HG03457 (cell line): Measurements from ENCODE around the gene UBE2D4.
"Not testable (repeated sequence)": the region's sequence is repeated elsewhere in the genome, so short reads cannot be mapped to it uniquely, and the experiment has no call there.

Experiments used
- ATAC-seq: cut with Tn5 transposase; IDR thresholded peaks from one replicate; pipeline ENCODE4 v1.9.1; 2021; ENCODE audit warnings: moderate number of reproducible peaks; ENCODE audit not compliant: unreplicated experiment

The UBE2D4 gene

DNA sequence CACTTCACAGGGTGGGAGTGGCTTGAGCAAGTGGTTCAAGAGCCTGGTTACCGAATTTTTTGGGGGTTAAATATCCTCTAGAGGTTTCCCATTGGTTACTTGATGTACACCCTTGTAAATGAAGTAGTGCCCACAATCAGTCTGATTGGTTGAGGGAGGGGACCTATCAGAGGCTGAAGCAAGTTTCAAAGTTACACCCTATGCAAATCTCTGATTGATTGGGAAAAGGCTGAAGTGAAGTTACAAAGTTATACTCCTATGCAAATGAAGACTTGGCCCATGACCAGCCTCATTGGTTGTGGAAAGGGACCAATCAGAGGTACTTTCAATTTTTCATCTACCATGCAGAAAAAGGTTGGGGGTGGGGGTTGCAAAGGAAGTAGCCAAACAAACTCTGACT, 34.7 kb downstream of the UBE2D4 start:
- no peak for ATAC-seq

DNA sequence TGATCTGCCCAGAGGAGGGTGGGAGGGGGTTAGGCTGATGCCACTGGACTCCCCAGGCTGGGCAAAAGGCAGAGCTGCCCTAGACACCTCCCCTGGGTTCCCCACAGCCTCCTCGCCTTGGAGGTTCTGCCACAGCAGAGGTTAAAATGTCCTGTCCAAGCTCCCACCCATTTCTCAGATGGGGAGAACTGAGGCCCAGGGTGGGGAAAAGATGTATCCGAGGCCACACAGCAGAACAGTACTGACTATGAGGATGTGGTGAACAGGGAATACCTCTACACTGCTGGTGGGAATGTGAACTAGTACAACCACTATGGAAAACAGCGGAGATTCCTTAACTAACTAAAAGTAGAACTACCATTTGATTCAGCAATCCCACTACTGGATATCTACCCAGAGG, 40.2 kb downstream of the UBE2D4 start:
- not testable (repeated sequence) for ATAC-seq

DNA sequence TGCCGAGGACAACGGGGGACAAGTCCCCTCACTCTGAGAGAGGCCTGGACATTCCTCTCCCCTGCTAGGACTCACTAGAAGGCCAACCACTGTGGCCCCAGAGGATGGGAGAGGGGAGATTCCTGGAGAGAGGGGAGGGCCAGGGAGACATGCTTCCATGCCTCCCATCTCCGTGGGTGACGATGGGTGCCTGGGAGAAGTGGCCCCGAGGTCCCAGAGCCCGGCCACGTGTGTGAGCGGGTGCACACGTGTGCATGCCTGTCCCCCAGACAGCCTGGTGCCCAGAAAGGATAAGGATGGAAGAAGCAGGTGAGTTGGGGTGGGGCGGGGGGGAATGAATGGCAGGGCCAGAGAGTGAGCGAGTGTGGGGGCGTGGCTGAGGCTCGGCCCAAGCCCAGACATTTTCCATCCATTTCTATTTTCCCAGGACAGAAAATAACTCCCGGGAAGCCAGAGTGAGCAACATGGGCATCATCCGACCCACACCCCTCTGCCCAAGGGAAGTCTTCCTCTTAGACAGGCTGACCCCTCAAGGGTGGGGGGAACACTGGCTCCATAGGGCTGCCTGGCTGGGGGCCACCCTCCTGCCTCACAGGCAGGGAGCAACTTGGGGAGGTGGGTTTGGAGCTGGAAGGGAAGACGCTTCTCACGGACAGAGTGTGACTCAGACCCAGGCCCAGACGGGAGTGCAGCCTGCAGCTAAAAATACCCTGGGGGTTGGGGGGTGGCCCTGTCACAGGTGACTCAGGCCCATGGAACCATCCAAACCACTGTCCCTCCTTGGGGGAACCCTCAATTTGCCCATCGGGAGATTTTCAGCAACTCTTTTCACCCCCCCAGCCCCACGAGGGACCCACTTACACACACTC, 42.2 kb downstream of the UBE2D4 start:
- ATAC-seq = not testable (repeated sequence)

DNA sequence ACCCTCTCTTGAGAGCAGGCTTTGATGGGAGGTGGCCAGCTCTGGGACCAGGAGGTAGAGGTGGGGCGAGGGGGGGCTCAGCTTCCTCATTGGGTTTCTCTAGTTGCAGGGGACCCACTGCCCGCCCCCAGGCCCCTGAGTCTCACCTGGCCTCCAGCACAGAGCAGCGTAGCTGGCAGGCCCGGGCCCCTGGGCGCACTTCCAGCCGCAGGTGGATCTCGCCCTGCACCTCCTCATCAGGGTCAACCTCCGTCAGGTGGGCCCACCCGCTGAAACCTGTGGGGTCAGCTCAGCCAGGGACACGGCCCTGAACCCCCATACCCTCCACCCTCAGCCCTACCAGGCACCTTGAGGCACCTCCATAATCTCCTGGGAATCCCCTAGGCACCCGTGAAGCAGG, 43.4 kb downstream of the UBE2D4 start:
- not testable (repeated sequence) for ATAC-seq

DNA sequence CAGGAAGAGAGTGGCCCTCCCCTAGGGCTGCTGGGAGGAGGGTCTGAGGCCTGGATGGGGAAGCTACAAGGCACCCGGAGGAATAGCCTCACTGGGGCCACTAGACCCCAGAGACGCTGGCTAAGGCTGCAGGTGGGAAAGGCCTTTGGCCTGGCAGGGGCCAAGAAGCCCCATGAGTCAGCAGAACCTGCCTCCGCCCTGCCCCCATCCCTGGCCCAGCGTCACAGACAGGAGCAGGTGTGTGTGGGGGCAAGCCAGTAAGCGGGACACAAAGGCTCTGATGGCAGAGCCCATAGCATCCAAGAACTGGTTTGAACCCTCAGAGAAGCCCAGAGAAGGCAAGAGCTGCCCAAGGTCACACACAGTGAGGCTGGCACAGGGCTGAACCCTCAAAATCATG, 44.5 kb downstream of the UBE2D4 start:
- ATAC-seq = not testable (repeated sequence)

DNA sequence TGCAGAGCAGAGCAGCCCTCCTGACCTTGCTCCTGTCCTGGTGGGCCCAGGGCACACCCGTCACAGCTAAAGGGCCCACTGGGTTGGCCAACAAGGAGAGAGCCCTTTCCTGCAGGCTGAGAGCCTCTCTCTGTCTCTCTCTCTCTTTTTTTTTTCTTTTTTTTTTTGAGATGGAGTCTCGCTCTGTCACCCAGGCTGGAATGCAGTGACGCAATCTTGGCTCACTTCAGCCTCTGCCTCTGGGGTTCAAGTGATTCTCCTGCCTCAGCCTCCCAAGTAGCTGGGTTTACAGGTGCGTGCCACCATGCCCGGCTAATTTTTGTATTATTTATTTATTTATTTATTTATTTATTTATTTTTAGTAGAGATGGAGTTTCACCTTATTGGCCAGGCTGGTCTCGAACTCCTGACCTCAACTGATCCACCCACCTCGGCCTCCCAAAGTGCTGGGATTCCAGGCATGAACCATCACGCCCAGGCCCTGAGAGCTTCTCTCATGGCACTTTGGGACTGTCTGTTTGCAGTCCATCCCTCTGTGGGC, 47.9 kb downstream of the UBE2D4 start:
- not testable (repeated sequence) for ATAC-seq

DNA sequence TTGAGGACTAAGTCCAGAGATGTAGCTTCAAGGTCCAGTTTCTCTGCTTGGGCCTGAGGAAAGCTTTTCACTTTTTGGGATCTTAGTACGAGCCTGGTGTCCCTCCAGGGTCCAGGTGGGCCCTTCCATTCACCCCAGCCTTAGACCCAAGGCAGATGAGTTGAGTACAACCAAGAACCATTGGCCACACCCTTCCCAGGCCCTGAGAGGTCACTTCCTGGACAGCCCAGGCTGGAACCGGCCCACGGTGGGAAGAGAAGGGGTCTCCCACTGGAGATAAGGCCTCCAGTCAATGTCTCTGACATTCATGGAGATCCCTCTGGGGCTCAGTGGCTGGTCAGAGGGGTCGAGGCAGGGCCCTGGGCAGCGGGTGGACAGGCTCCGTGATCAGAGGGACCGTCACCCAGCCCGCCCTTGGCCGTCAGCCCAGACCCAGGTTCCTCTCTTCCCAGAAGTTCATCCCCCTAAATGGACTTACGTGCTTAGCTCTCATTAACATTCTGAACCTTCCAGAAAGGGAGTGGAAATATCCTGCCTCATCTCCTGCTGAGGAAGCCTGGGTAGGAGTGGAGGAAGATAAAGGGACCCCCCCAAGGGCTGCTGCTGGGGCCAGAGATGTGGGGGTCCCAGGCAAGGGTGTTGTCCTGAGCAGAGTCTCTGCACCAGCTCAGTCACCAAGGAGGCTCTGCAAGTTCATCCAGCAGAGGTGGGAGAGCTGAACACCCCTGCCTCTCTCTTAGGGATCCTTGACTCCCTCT, 48.7 kb downstream of the UBE2D4 start:
- ATAC-seq = not testable (repeated sequence)

DNA sequence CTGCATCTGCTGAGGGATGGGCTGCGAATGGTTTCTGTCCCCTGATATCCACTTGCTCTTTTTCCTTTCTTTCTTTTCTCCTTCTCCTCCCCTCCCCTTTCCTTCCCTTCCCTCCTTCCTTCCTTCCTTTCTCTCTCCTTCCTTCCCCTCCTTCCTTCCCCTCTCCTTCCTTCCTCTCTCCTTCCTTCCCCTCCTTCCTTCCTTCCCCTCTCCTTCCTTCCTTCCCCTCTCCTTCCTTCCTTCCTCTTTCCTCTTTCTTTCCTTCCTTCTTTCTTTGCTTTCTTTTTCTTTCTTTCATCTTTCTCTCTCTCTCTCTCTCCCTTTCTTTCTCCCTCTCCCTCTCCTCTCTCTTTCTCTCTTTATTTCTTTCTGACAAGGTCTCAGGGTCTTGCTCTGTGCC, 51.3 kb downstream of the UBE2D4 start:
- no peak for ATAC-seq

DNA sequence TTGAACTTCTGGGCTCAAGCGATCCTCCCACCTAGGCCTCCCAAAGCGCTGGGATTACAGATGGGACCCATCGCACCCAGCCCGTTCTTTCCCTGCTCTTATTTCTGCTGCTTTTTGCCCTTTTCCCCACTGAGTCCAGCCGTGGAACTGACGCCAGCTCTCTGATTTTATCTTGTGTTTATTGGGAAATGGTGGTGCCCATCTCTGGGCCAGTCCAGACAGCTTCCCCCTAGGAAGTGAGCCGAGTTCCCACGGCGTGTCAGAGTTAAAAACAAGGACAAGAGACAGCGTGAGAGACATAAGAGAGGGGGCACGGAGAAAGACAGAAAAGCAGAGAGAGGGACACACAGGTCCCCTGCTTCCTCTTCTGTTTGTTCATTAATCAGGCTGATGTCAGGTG, 51.9 kb downstream of the UBE2D4 start:
- ATAC-seq = not testable (repeated sequence)

DNA sequence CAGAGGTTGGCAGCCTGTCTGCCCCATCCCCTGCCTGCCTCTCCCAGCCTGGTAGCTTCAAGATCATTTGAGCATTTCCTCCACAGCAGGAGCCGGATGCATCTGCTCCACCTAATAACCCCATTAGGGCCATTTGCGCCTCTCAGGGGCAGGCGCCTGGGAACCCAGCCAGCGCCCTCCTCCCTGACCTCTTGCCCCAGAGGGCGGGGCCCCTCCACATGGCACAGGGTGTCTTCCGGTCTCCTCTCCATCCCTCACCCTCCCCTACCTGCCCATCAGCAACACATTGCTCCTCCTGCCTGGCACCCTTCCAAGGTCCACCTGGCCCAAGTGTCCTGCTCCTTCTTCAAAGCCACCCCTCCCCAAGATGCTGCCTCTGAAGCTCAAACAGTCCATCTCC, 56.6 kb downstream of the UBE2D4 start:
- ATAC-seq = not testable (repeated sequence)

DNA sequence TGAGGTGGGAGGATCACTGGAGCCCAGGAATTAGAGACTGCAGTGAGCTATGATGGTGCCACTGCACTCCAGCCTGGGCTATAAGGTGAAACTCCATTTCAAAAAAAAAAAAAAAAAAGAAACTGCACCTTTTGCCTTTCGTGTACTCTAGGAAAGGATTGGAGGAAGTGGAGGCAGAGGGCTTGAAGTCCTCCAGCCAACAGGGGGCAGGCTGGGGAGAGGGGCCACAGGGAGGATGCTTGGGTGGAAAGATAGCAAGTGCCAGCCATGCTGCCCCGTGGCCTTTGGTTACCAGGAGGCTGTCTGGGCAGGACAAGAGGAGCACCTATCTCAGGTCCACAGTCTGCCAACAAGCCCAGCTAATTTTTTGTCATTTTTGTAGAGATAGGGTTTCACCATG, 57.5 kb downstream of the UBE2D4 start:
- not testable (repeated sequence) for ATAC-seq

DNA sequence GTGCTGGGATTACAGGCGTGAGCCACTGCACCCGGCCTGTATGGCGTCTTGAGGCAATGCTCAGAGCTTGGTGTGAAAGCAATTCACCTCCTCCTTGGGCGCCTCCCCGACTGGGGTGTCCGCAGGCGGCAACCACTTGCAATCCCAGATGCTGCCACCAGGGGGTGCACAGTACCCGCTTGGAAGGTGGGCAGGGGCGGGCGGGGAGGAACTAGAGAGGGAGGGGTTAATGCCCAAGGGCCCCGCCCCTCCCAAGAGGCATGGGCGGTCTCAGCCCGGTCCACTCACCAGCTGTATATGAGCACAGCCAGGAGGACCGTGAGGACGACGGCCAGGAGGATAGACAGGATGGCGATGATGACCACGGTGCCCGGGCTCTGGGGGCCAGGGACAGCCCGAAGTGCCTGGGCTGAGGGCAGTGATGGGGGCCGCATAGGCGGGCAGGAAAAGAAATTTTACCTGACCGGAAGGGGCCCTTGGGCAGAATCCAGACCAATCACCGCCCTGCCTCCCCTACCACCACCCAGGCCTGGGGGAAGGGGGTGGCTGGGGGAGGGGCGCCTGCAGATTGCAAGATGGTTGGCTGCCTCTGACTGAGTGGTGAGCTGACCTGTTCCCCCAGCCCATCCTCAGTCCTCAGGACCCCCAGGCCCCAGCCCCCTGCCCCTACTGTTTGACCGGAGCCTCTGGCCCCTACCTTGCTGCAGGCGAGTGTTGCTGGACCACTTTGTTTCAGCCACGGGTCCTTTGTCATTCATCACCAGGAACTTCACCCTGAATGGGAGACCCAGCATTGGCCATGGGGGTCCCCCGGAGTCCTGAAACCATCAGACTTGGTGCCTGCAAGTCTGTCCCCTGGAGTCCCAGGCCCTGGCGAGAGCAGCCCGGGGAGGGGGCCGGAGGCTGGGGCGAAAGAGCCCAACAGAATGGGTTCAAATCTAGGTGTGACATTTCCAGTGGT, 59.9 kb downstream of the UBE2D4 start:
- ATAC-seq = peak; percentile 73

DNA sequence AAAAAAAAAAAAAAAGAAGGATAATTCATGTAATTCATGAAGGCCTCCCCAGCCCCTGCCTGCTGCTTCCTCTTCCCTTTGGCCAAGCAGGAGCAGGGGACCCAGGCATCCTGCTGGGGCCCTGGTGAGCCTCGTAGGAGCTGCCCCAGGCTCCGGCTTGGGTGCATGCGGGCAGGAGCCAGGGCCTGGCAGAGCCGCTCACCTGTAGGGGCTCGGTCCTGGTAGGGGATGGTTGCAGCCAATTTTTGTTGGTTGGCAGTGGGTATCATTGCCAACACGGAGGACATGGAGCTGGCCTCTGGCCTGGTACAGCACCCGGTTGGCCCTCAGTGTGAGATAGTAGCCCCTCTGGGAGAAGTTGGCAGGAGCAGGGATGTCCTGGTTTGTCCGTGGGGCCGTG, 61.2 kb downstream of the UBE2D4 start:
- ATAC-seq = not testable (repeated sequence)

DNA sequence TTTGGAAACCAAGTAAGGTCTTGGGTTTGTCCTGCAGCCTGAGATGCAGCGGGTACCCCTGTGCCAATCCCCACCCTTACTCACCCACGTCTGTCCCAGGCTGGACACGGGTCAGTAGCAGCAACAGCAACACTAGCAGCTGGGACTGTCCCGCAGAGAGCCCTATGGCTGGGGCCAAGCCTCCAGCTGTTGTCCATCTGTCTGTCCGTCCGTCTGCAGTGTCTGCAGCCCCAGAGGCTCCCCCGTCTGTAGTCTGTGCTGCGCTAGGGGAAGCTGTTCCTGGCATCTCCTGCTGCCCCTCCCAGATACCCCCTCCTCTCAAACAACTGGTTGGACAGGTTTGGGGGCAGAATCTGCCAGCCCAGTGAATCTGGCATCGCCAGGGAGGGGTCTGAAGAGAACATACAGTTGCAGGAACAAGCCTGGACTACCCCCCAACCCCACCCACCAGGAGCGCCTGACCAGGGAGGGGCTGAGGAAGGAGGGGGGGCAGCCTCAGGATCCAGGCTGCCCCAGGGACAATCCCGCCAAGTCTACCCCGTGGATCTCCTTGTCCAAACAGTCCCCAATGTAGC, 63.9 kb downstream of the UBE2D4 start:
- not testable (repeated sequence) for ATAC-seq

DNA sequence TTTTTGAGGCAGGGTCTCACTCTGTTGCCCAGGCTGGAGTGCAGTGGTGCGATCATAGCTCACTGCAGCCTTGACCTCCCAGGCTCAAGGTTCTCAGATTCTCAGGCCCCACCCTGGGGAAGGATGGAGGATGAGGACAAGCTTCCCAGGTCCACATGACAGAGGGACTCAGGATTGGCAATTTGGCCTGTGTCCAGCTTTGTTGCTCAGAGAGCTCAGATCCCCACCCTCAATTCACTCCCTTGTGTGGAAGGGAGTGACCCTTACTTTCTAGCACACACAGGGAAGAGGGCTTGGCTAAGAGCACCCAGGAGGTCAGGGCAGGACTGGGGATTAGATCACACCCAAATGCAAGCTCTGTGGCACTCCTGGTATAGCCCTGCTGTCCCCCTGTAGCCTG, 64.6 kb downstream of the UBE2D4 start:
- ATAC-seq = not testable (repeated sequence)

DNA sequence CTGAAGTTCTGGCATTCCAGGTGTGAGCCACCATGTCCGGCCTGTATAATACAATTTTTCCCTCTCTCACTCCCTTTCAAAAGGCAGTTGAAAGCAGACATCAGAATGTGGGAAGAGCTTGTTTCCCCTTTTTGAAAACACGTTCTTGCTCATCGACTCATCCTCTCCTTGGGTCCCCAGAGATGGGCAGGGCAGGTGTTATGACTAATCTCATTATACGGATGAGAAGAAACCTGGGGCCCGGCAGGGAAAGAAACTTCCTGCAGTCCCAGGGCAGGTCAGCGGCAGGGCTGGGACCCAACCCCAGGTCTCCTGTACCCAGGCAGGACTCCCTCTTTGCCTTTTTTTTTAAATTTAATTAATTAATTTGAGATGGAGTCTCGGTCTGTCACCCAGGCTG, 66.7 kb downstream of the UBE2D4 start:
- ATAC-seq = not testable (repeated sequence)

DNA sequence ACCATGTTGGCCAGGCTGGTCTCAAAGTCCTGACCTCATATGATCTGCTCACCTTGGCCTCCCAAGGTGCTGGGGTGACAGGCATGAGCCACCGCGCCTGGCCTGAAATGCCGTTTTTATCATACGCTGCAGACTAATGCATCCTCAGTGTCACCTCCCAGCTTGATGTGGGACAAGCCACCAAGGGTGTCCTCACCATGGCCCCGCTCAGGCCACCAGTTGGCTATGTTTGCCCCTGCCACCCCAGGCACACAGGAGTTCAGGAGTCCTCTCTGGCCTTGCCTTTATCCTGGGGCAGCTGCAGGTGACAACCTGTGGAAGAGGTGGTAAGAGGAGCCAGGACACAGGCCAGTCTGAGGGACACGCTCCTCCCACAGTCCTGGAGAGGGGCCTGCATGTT, 68.4 kb downstream of the UBE2D4 start:
- ATAC-seq = not testable (repeated sequence)

DNA sequence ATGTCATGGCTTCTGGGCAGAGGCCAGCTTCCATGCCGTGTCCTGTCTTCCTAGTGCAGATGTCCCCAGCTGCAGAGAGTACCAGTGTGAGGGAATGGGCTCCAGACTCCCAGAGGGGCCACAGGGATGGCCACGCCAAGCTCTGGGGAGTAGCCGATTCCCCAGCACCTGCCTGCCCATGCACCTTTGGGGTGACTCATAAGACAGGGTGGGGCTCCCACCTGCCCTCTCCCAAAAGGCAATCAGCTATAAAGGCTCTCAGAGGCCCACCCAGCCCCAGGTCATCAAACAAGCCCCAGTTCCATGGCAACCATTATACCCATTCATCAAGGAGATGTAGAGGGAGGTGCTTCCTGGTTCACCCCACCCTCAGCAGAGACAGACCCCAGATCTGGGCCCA, 71.3 kb downstream of the UBE2D4 start, which contains the start of gene SPDYE1:
Gene SPDYE1 (plus strand): TSS at position 366 of the 400 bp plus-strand sequence. CDS start 2,053 bp downstream, outside the sequence.
- ATAC-seq = not testable (repeated sequence)
